K562 treated with DMSO at 1 percent for 4 hours (cell line): ENCODE results near the gene ITGB1BP2. TPM values are rescaled to one million over a fixed set of nuclear protein-coding genes. Genes with fewer than 3 reads are reported as not detected.

Experiments
- total RNA-seq: library from RNA; unstranded; fragments of 300-600 nt; gene quantifications from 2 replicates; pipeline ENCODE4 v1.2.3, GENCODE V29; 2022; ENCODE audit not compliant: insufficient read depth

Gene ITGB1BP2
- total RNA-seq, result 1.6 TPM in 2 replicates

GRCh38 chrX:71301195-71301924 is at the start of gene ITGB1BP2:
ITGB1BP2 (plus strand) TSS chrX:71301750; CDS start chrX:71301807, 57 bp downstream.

DNA sequence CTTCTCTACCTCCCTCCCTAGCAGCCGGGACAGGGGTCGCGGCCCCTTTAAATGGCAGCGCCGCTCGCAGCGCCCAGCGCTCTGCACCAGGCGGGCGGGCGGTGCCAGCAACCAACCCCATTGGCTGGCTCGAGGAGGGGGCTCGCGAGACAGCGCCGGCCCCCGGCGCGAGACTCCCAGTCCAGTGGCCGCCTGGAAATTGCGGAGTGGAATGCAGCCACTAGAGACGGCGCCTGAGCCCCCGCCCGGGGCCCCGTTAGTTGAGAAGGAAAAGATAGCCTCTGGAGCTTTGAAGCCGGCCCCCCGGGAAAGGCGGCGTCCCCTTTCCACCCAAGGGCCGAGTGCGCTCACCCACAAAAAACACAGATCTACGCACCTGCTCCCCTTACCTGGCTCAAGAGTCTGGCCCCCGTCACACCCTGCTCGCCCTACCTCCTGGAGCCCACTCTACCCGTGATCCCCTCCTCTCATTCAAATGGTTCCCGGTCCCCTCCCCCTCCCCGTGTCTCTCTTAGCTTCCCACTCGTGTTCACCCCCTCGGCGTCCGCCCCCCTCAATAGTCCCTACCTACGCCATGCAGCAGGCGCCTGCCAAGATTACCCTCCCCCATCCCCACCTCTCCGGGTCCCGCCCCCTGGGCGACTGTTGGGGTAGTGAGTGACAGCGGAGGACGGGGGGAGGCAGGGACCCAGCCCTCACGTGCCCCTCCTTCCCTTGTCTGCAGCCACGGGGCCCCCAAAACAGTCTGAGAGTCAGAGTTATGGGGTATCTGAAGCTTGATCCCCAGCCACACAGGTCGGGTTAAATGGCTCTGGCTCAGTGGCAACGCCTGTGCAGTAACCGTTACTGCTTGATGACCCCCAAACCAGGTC is 47.2 kb upstream of the ITGB1BP2 start, which contains the start of gene ZMYM3:
TSS of gene ZMYM3 (minus strand) at position 49 of the 872 bp plus-strand sequence. CDS start 885 bp downstream, outside the sequence.

DNA sequence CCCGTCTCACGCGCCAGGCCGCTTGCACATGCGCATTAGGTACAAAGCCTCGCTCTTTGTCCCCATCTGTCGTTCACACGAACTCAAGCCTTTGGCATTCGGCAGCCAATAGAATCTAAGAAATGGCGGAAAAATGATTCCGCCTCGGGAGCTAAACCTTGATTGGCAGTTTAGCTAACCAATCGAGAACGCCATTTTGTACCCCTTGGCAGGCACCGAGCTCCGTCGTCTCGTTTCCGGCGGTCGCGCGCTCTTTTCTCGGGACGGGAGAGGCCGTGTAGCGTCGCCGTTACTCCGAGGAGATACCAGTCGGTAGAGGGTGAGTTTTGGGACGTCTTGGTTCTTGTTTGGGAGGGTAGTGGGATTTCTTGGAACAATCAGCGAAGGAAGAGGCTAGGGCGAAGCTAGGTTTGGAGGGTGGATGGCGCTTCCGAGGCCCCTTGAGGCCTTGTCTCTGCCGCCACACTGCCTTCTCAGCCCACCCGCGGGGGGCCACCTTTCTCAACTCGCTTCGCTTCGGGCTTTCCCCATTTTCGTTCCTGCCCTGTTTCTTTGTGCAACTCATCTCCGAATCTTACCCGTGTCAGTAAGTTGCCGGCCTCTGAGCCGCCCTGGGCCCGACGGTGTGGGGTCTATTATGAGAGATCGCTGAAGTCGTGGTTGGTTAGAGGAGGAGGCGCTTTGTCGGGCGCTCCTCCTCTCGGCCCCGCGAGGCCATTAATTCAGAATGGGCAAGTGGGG is 18.0 kb upstream of the ITGB1BP2 start, which contains the start of gene NONO:
TSS of gene NONO (plus strand) at position 233 of the 741 bp plus-strand sequence. CDS start 7,003 bp downstream, outside the sequence.

Other genes starting within 250 kb of the ITGB1BP2 start
- gene SNX12, start 233.4 kb upstream of the ITGB1BP2 start, total RNA-seq, result 27.2 and 28.0 TPM in 2 replicates
- 14.3 and 18.2 TPM in 2 replicates for gene FOXO4, start 205.9 kb upstream of the ITGB1BP2 start, total RNA-seq
- not detected in 2 replicates for gene CXorf65, start 195.0 kb upstream of the ITGB1BP2 start, total RNA-seq
- gene IL2RG, start 190.2 kb upstream of the ITGB1BP2 start, total RNA-seq, result 10.7 and 19.0 TPM in 2 replicates
- 37.0 and 37.2 TPM in 2 replicates for gene MED12, start 183.2 kb upstream of the ITGB1BP2 start, total RNA-seq
- gene NLGN3, start 156.9 kb upstream of the ITGB1BP2 start, total RNA-seq, result 1.6 and 1.8 TPM in 2 replicates
- gene GJB1, start 78.5 kb upstream of the ITGB1BP2 start, total RNA-seq, result not detected in 2 replicates
- gene ZMYM3, start 47.6 kb upstream of the ITGB1BP2 start, total RNA-seq, result 20.5 and 24.1 TPM in 2 replicates
- gene NONO, start 18.1 kb upstream of the ITGB1BP2 start, total RNA-seq, result 317 and 347 TPM in 2 replicates
- gene TAF1, start 64.6 kb downstream of the ITGB1BP2 start, total RNA-seq, result 12.8 and 13.3 TPM in 2 replicates
- gene OGT, start 231.4 kb downstream of the ITGB1BP2 start, total RNA-seq, result 55.0 and 79.1 TPM in 2 replicates